Upper lobe of left lung (tissue), 4 donors: ENCODE measurements around the gene CSGALNACT2.

Source experiments
- EP300 ChIP-seq, 4 donors: sonication (generic); formaldehyde crosslinking; IDR thresholded peaks; one replicate each; pipeline ENCODE4 v1.5.1; 2017; ENCODE audit warnings: antibody characterized with exemption in 4 of 4, control low read depth in 2 of 4
- POLR2A ChIP-seq, 4 donors: fragments of 450-650 bp; IDR thresholded peaks; one replicate each; pipeline ENCODE4 v1.5.1; 2016 to 2017; ENCODE audit warnings: antibody characterized with exemption in 4 of 4, mild to moderate bottlenecking in 2 of 4
- TF ChIP-seq, protein P1 (sequence below), 6 experiments: fragments of 450-650 bp in 4 of 6; fragments of 200-600 bp in 2 of 6; sonication (generic) in 2 of 6; IDR thresholded peaks; one replicate each; pipeline ENCODE4 v1.5.1; 2016 to 2019; ENCODE audit warnings: antibody characterized with exemption in 6 of 6

- TF ChIP-seq, protein P1, sequence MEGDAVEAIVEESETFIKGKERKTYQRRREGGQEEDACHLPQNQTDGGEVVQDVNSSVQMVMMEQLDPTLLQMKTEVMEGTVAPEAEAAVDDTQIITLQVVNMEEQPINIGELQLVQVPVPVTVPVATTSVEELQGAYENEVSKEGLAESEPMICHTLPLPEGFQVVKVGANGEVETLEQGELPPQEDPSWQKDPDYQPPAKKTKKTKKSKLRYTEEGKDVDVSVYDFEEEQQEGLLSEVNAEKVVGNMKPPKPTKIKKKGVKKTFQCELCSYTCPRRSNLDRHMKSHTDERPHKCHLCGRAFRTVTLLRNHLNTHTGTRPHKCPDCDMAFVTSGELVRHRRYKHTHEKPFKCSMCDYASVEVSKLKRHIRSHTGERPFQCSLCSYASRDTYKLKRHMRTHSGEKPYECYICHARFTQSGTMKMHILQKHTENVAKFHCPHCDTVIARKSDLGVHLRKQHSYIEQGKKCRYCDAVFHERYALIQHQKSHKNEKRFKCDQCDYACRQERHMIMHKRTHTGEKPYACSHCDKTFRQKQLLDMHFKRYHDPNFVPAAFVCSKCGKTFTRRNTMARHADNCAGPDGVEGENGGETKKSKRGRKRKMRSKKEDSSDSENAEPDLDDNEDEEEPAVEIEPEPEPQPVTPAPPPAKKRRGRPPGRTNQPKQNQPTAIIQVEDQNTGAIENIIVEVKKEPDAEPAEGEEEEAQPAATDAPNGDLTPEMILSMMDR (IDR thresholded peaks at IDR 0.05), result no peak
- TF ChIP-seq POLR2A (IDR thresholded peaks at IDR 0.05) (no peak), EP300 (IDR thresholded peaks at IDR 0.05) (no peak)
Observed at GRCh38 chr10:43123361-43124093, 14.7 kb upstream of the CSGALNACT2 start.
